BLaER1 (cell line): Measurements from ENCODE around the gene MRPL45.

Experiments used
- H3K27ac ChIP-seq: shearing (Covaris generic); formaldehyde crosslinking; 2 replicates; pipeline ENCODE4 v1.8.1; 2022
- H3K27me3 ChIP-seq: shearing (Covaris generic); formaldehyde crosslinking; 2 replicates; pipeline ENCODE4 v1.8.1; 2022
- H3K36me3 ChIP-seq: shearing (Covaris generic); formaldehyde crosslinking; 2 replicates; pipeline ENCODE4 v1.8.1; 2022
- H3K4me1 ChIP-seq: shearing (Covaris generic); formaldehyde crosslinking; 2 replicates; pipeline ENCODE4 v1.8.1; 2022
- H3K4me2 ChIP-seq: shearing (Covaris generic); formaldehyde crosslinking; 2 replicates; pipeline ENCODE4 v1.8.1; 2022
- H3K4me3 ChIP-seq: shearing (Covaris generic); formaldehyde crosslinking; 2 replicates; pipeline ENCODE4 v1.8.1; 2022
- H3K9ac ChIP-seq: shearing (Covaris generic); formaldehyde crosslinking; 2 replicates; pipeline ENCODE4 v1.8.1; 2022
- H3K9me3 ChIP-seq: shearing (Covaris generic); formaldehyde crosslinking; 2 replicates; pipeline ENCODE4 v1.8.1; 2022
- H4K20me1 ChIP-seq: shearing (Covaris generic); formaldehyde crosslinking; 2 replicates; pipeline ENCODE4 v1.8.1; 2022
- Cebpa-rat ChIP-seq: shearing (Covaris generic); IDR thresholded peaks from 2 replicates; pipeline ENCODE4 v1.8.1; 2022

Gene MRPL45

GRCh38 chr17:38358586-38359513, 61.9 kb downstream of the MRPL45 start:
- no peak overlapping the region for H3K9ac ChIP-seq
- no peak overlapping the region for H3K27ac ChIP-seq
- H3K36me3 ChIP-seq = peaks cover 33% of the 10 kb centered on the region
- no peaks in the 10 kb centered on the region for H3K27me3 ChIP-seq
- no peaks in the 10 kb centered on the region for H3K9me3 ChIP-seq
- H4K20me1 ChIP-seq = peaks cover 99% of the 10 kb centered on the region
- TF ChIP-seq Cebpa-rat = no peak
- no peak overlapping the region for H3K4me2 ChIP-seq
- H3K4me1 ChIP-seq = peaks cover 29% of the 10 kb centered on the region
- no peak overlapping the region for H3K4me3 ChIP-seq

GRCh38 chr17:38361694-38362465, 64.9 kb downstream of the MRPL45 start:
- Histone ChIP-seq H3K9me3 (no peaks in the 10 kb centered on the region), H3K4me3 (no peak overlapping the region), H3K27me3 (no peaks in the 10 kb centered on the region), H3K4me1 (peaks cover 9% of the 10 kb centered on the region), H3K36me3 (peaks cover 57% of the 10 kb centered on the region), H3K4me2 (no peak overlapping the region), H4K20me1 (peaks cover 97% of the 10 kb centered on the region), H3K9ac (no peak overlapping the region), H3K27ac (no peak overlapping the region)
- TF ChIP-seq Cebpa-rat = no peak

- Histone ChIP-seq H3K27ac (no peak overlapping the region), H4K20me1 (peaks cover 85% of the 10 kb centered on the region), H3K27me3 (no peaks in the 10 kb centered on the region), H3K4me1 (no peaks in the 10 kb centered on the region), H3K4me3 (no peak overlapping the region), H3K36me3 (peaks cover 69% of the 10 kb centered on the region), H3K4me2 (no peak overlapping the region), H3K9ac (no peak overlapping the region), H3K9me3 (no peaks in the 10 kb centered on the region)
- TF ChIP-seq Cebpa-rat = no peak
Measured at GRCh38 chr17:38363016-38363415, 66.0 kb downstream of the MRPL45 start.

- Histone ChIP-seq H3K4me2 (no peak overlapping the region), H3K9me3 (no peaks in the 10 kb centered on the region), H3K27ac (no peak overlapping the region), H4K20me1 (peaks cover 68% of the 10 kb centered on the region), H3K27me3 (no peaks in the 10 kb centered on the region), H3K9ac (no peak overlapping the region), H3K4me3 (no peak overlapping the region), H3K36me3 (peaks cover 86% of the 10 kb centered on the region), H3K4me1 (no peaks in the 10 kb centered on the region)
- no peak for TF ChIP-seq Cebpa-rat
Measured at GRCh38 chr17:38364741-38365140, 67.8 kb downstream of the MRPL45 start.

GRCh38 chr17:38369124-38369886, 72.3 kb downstream of the MRPL45 start:
- Histone ChIP-seq H3K4me2 (no peak overlapping the region), H3K27me3 (no peaks in the 10 kb centered on the region), H3K4me3 (no peak overlapping the region), H3K4me1 (no peaks in the 10 kb centered on the region), H3K36me3 (peaks cover 100% of the 10 kb centered on the region), H3K9ac (no peak overlapping the region), H4K20me1 (peaks cover 23% of the 10 kb centered on the region), H3K9me3 (no peaks in the 10 kb centered on the region), H3K27ac (no peak overlapping the region)
- TF ChIP-seq Cebpa-rat = no peak
